Eye (tissue), 1 donor: ENCODE results near the gene MINDY4B.

Experiments
- DNase-seq: peaks from one replicate; pipeline ENCODE4 v3.0.0-alpha.2; 2015

The MINDY4B gene

GRCh38 chr3:150905339-150905738 lies at the start of gene MINDY4B:
Gene MINDY4B, minus strand, starts transcription at chr3:150905439. Its CDS starts 0 bp downstream, at chr3:150905439.
- no peak for DNase-seq

DNA sequence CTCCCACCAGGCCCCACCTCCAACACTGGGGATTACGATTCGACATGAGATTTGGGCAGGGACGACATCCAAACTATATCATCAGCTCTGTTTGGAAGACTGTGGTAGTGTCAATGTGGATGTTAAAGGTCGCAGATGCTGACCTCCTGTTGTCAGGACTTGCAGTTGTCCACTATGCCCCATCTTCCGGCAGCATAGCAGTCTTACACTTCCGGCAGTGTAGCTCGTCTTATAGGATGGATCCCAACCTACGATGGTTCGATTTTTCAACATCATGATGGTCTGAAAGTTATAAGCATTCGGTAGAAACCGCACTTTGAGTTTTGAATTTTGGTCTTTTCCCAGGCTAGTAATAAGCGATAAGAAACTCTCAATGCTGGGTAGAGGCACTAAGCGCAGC lies 46.7 kb upstream of the MINDY4B start:
- DNase-seq = no peak

- no peak for DNase-seq
These were observed 40.2 kb upstream of the MINDY4B start for GRCh38 chr3:150945226-150946032.

- no peak for DNase-seq
These were observed 37.0 kb upstream of the MINDY4B start for GRCh38 chr3:150942221-150942620.

DNA sequence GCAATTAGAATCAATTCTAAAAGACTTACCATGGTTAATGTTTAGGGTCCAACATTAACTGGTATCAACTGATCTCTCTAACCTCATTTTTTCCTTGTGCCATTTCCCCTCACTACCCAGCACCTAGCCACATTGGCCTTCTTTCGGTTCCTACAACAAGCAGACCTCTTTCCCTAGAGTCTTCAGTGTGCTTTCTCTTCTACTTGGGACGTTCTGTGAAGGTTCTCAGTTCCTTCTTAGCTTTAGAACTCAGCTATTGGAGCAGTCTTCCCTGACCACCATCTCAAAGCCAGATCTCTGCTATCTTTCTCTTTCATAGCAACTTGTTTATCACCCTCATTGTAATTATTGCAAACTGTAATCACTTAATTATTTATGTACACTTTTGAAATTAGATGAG lies 31.5 kb upstream of the MINDY4B start:
- no peak for DNase-seq

DNA sequence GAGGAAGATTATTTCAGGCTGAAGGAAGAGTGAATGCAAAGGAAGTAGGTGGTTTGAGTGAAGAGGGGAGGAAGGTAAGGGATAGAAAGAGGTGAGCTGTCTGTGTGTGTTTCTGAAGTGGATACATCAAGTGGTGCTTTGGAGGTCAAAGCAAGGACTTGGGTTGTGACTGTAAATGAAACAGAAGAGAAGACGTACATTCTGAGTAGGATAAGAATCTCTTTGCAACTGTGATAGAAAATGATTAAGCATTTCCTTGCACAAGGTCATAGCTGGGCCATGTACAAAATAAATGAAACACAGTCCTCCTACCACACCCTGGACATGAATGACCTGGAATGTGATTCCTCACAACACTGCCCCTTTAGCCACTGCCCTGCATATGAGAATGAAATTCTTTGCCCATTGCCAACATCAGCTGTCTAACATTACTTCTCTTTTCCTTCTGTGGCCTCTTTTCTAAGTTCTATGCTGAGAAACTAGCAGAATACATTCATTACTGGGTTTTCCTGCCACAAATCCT lies 28.3 kb upstream of the MINDY4B start:
- no peak for DNase-seq

DNA sequence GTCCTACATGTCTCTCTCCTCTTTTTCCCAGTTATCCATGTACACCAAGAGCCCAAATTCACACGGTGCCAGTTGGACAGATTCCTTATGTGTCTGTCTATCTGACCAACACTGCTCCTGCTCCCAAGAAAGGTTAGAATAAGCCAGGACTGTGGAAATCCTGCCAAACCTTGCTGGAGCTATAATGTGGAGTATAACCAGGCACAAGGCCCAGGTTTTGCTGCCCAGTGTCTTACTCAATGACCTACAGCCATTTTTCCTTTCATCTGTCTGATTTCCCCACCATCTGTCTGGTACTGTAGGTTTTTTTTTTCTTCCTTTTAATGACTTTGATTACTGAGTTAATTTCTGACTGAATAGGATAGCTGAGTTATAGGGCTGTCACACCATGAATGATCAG lies 26.5 kb upstream of the MINDY4B start:
- no peak for DNase-seq

GRCh38 chr3:150930839-150931238 lies 25.6 kb upstream of the MINDY4B start:
- DNase-seq = no peak

GRCh38 chr3:150928234-150928633 lies 23.0 kb upstream of the MINDY4B start:
- no peak for DNase-seq

DNA sequence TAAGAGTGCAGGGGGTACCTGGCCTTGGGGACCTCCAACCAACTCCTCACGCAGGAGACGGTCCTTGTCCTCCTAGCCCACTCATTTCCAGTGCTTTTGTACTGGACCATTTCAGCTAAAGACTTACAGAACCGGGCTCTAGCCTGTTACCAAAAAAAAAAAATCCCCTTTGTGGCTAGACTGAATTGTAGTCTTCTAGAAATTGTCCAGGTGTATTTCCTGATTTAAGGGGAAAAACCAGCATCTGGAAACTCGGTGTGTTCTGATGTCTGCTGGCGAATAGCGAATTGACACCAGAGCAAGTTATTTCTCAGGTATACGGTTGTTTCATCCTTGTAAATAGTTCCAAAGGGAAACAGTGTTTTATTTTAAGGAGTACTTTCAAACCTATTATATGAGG lies 21.1 kb upstream of the MINDY4B start:
- DNase-seq = no peak

DNA sequence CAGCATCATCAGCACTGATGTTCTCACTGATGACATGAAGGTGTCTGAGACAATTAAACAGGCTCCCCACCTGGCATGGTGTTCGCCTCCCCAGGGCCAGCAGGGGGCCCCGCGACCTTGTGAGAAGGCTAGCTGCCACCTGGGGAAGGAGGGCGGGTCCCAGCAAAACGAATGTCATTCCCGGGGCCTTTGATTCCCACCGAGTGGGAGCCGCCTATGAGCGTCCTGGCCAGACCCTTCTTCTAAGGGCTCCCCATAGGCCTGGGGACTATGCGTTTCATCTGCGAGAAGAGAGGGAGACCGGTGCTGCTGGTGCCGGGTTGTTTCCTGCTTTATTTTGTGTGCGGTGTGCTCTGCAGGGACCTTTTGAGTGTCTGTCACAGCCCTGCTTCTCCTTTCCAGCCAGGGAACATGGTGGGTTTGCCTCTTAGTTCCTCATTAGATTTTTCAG lies 20.5 kb upstream of the MINDY4B start:
- peak; percentile 67 for DNase-seq

GRCh38 chr3:150922611-150923010 lies 17.4 kb upstream of the MINDY4B start:
- no peak for DNase-seq

- no peak for DNase-seq
These were observed 16.0 kb upstream of the MINDY4B start for GRCh38 chr3:150921209-150921608.

- DNase-seq = no peak
These were observed 15.0 kb upstream of the MINDY4B start for GRCh38 chr3:150920236-150920635.

DNA sequence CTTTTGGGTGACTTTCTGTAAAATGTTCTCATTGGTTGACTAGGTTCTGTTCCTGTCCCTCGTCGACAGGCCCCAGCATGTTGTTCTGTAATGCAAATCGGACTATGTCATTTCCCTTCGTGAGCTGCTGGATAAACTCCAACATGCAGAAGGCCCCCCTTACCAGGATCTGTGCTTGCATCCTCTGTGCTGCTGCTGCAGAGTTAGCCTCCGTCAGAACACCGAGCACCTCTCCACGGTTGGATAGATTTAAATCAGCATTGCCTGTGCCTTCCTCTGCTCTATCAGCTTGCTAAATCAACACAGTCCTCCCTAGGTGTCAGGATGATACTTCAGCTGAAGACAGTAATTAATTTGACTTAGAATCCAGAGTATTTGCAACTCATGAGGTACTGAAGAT lies 12.7 kb upstream of the MINDY4B start:
- no peak for DNase-seq

DNA sequence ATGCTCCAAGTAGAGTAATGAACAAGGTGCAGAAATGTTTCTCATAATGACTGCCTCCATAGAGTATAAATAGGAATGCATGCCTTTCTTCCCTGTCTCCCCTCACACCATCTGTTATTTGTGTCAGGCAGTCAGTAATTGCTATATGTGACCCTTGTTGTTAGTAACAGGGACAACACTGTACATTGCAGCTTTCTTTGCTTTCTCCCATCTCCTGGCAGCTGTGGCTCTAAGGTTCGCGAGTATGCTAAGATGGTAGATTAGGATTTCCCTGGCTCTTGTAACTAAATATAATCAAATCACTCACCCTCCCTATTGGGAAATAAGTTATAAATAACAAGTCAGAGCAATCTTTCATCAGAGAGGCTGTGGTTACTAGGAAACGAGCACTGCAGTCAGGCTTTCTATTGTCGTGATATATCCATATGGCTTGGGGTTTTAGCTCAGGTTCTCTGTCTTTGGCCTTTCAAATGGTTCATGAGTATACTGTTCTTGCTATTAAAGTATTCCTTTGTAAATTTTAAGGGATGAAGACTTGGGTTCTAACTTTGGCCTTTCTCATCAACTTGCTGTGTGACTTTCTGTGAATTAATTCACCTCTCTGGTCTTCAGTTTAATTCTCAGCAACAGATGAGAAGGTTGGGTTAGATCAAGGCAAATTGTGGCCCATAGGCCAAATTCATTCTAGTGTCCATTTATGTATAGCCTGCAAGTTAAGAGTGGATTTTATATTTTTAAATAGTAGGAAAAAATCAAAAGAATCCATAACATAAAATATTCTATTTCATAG lies 8.1 kb upstream of the MINDY4B start:
- DNase-seq = peak; percentile 50

DNA sequence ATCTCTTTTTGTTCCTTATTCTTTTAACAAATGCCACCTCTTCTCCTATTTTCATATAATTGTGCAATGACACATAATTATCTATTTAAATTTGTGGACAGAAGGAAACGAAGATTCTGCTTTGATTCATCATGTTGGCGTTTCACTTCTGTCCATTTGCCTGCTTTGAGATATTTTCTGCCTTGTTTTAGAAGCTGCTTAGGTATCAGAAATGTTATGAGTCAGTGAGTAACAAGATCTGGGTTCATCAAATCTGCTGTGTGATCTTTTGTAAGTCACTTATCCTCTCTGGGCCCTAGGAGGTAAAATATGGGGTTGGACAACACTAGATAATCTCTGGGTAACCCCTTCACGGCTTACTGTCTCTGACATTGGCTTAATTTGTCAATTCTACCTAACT lies 7.3 kb upstream of the MINDY4B start:
- no peak for DNase-seq

- peak; percentile 19 for DNase-seq
These were observed 6.5 kb upstream of the MINDY4B start for GRCh38 chr3:150911771-150912170.

GRCh38 chr3:150906461-150906860 lies 1.2 kb upstream of the MINDY4B start:
- DNase-seq = no peak

DNA sequence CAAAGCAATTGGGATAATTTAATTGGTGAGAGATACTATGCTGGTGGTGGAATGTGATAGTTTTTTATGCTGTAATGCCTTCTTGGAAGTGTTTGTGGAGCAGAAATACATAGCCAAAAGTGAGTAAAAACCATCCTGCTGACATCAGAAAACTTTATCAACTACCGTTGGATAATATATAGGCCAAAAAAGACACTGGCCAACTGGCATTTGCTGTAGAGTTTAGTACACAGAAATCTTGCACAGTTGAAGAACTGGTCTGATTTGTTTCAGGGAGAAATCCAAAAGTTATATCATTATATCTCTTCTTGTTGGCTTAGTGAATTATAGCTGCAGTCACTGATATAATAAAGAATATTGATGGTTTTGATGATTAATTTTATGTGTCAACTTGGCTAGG lies 507 bp upstream of the MINDY4B start:
- no peak for DNase-seq

GRCh38 chr3:150902988-150903387 lies 2.3 kb downstream of the MINDY4B start:
- DNase-seq = no peak

GRCh38 chr3:150901793-150902192 lies 3.4 kb downstream of the MINDY4B start:
- no peak for DNase-seq

DNA sequence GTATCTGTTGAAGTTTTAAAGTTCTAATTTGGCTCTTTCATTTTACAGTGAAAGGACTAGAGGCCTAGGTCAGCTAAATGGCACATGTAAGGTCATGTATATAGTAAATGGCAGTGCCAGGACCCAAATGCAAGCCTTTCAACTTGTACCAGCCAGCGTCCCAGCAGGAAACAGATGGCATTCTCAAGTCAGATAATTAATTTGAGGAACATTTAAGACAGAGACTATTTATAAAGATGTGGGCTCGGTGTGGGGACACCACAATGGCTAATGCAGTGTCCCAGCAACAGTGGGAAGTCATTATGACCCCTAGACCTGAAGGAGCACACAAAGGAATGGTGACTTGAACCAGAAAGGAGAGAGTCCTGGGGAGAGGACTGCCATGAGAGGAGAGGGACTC lies 6.1 kb downstream of the MINDY4B start:
- no peak for DNase-seq
